ENCODE measurements around the gene ATP11A. TPM values are rescaled to one million over a fixed set of nuclear protein-coding genes. Genes with fewer than 3 reads are reported as not detected.

The ATP11A gene
- total and polyA plus RNA-seq, 2 experiments from 2014 or later, result 28.7 to 30.8 TPM

DNA sequence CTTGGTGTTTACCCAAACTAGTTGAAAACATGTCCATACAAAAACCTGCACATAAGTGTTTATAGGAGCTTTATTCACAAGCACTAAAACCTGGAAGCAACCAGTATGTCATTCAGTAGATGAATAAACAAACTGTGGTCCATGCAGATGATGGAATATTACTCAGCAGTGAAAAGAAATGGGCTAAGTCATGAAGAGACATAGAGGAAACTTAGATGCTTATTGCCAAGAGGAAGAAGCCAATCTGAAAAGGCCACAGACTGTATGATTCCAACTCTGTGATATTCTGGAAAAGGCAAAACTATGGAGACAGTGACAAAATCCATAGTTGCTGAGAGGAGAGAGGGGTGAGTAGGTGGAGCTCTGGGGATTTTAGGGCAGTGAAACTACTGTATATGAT is 240.4 kb downstream of the ATP11A start:
- Histone ChIP-seq H4K20me1 (ENCODE audit: insufficient read depth, poor library complexity, severe bottlenecking) (no peaks in the 10 kb centered on the region), H3K9me2 (replicated peaks; ENCODE audit: insufficient read depth) (no peaks in the 10 kb centered on the region), H3K9me3 (ENCODE audit: low read depth) (no peaks in the 10 kb centered on the region), H3K4me3 (no peak overlapping the region), H3K27ac (peak overlapping the region; percentile 77), H3K79me2 (no peaks in the 10 kb centered on the region), H2AFZ (no peak overlapping the region), H3K4me1 (ENCODE audit: insufficient read depth) (peaks cover 20% of the 10 kb centered on the region), H3K36me3 (replicated peaks; ENCODE audit: insufficient read depth, low read depth) (no peaks in the 10 kb centered on the region), H3K4me2 (no peak overlapping the region), H3K27me3 (no peaks in the 10 kb centered on the region)
- DNase-seq (ENCODE audit: low spot score), result no peak
- TF ChIP-seq, protein P1, sequence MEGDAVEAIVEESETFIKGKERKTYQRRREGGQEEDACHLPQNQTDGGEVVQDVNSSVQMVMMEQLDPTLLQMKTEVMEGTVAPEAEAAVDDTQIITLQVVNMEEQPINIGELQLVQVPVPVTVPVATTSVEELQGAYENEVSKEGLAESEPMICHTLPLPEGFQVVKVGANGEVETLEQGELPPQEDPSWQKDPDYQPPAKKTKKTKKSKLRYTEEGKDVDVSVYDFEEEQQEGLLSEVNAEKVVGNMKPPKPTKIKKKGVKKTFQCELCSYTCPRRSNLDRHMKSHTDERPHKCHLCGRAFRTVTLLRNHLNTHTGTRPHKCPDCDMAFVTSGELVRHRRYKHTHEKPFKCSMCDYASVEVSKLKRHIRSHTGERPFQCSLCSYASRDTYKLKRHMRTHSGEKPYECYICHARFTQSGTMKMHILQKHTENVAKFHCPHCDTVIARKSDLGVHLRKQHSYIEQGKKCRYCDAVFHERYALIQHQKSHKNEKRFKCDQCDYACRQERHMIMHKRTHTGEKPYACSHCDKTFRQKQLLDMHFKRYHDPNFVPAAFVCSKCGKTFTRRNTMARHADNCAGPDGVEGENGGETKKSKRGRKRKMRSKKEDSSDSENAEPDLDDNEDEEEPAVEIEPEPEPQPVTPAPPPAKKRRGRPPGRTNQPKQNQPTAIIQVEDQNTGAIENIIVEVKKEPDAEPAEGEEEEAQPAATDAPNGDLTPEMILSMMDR (IDR thresholded peaks at IDR 0.05; ENCODE audit: poor library complexity), result no peak
- TF ChIP-seq EZH2phosphoT487 (IDR thresholded peaks at IDR 0.05; ENCODE audit: low read depth, severe bottlenecking, unreplicated experiment) (no peak), EZH2 (IDR thresholded peaks at IDR 0.05; ENCODE audit: borderline replicate concordance) (no peak)

- Histone ChIP-seq H3K36me3 (replicated peaks; ENCODE audit: insufficient read depth, low read depth) (no peaks in the 10 kb centered on the region), H2AFZ (no peak overlapping the region), H3K4me3 (no peak overlapping the region), H3K9me3 (ENCODE audit: low read depth) (no peaks in the 10 kb centered on the region), H3K27me3 (no peaks in the 10 kb centered on the region), H3K9me2 (replicated peaks; ENCODE audit: insufficient read depth) (no peaks in the 10 kb centered on the region), H3K4me1 (ENCODE audit: insufficient read depth) (peaks cover 20% of the 10 kb centered on the region), H3K79me2 (no peaks in the 10 kb centered on the region), H4K20me1 (ENCODE audit: insufficient read depth, poor library complexity, severe bottlenecking) (no peaks in the 10 kb centered on the region), H3K4me2 (peak overlapping the region; percentile 62), H3K27ac (peak overlapping the region; percentile 72)
- TF ChIP-seq EZH2phosphoT487 (IDR thresholded peaks at IDR 0.05; ENCODE audit: low read depth, severe bottlenecking, unreplicated experiment), result no peak
- TF ChIP-seq, protein P1 (IDR thresholded peaks at IDR 0.05; ENCODE audit: poor library complexity), result peak; percentile 65
- peak; percentile 81 for DNase-seq (ENCODE audit: low spot score)
- WGBS (ENCODE audit: low lambda C conversion rate, missing lambda C conversion rate), result 56% methylated on average over 32 of the region's 32 CpGs
Observed at GRCh38 chr13:112931028-112931934, 241.4 kb downstream of the ATP11A start.

- Histone ChIP-seq H3K9me3 (ENCODE audit: low read depth) (no peaks in the 10 kb centered on the region), H3K9me2 (replicated peaks; ENCODE audit: insufficient read depth) (no peaks in the 10 kb centered on the region), H3K27me3 (no peaks in the 10 kb centered on the region), H3K27ac (no peak overlapping the region), H3K36me3 (replicated peaks; ENCODE audit: insufficient read depth, low read depth) (no peaks in the 10 kb centered on the region), H4K20me1 (ENCODE audit: insufficient read depth, poor library complexity, severe bottlenecking) (no peaks in the 10 kb centered on the region), H3K4me1 (ENCODE audit: insufficient read depth) (peaks cover 20% of the 10 kb centered on the region), H3K4me2 (no peak overlapping the region), H3K4me3 (no peak overlapping the region), H2AFZ (no peak overlapping the region), H3K79me2 (no peaks in the 10 kb centered on the region)
- DNase-seq (ENCODE audit: low spot score), result no peak
- TF ChIP-seq, protein P1 (IDR thresholded peaks at IDR 0.05; ENCODE audit: poor library complexity), result no peak
- no peak for TF ChIP-seq EZH2 (IDR thresholded peaks at IDR 0.05; ENCODE audit: borderline replicate concordance)
- TF ChIP-seq EZH2phosphoT487 (IDR thresholded peaks at IDR 0.05; ENCODE audit: low read depth, severe bottlenecking, unreplicated experiment), result no peak
- 96% methylated on average over 9 of the region's 9 CpGs for WGBS (ENCODE audit: low lambda C conversion rate, missing lambda C conversion rate)
Observed at GRCh38 chr13:112932971-112933370, 243.1 kb downstream of the ATP11A start.
